Activated effector memory CD4-positive, alpha-beta T cell treated with anti-CD3 and anti-CD28 coated beads, Interleukin-2, amount 50 U/mL, for 16 hours (primary cell): ENCODE data around the gene NR2E3.
"Not testable (repeated sequence)": the region's sequence is repeated elsewhere in the genome, so short reads cannot be mapped to it uniquely, and the experiment has no call there.

ENCODE experiments used
- DNase-seq: peaks from one replicate; pipeline ENCODE4 v3.0.0-alpha.2; 2020

NR2E3 gene

GRCh38 chr15:71820127-71820526 is 9.8 kb downstream of the NR2E3 start:
- DNase-seq = no peak

DNA sequence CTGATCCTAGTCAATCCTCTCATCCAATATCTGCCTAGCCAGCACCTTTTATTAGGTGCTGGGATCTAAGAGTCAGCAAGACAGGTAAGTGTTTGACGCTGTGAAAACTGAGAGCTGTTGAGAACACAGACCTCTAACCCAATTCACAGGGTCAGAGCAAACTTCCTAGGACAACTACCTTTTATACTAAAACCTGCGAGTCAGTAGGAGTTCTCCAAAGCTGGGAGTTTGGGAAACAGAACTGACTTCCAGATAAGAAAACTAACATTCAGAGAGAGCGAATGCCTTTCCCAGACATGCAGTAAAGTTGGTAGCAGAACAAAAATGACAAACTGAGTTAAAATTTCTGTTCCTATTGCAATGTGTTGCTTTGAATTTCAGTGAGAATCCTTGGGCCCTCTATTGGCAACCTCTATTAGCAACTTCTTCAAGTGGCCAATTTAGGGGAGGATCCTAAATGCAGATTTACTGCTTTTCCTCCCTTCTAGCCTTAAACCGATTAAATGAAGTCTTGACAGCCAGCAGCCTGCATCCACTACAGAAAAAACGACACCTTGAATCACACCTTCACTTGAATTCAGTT is 11.3 kb downstream of the NR2E3 start:
- DNase-seq = no peak

- no peak for DNase-seq
Observed at GRCh38 chr15:71822890-71823630, 12.7 kb downstream of the NR2E3 start.

DNA sequence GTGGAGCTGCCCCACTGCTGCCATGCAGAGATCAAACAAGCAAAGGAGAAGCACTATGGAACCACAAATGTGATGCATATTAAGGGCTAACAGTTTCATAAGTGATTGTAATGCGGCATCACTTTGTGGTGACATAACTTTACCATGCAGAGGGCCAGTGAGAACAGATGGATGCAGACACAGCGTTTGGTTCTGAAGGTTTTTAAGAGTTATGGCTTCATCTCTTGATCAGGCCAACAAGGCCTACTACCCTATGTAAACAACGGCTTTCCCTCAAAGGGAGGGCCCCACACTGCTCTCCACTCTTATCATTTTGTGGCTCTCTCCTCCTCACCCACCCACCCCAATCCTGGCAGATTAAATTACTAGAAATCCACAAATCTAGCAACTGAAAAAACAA is 13.4 kb downstream of the NR2E3 start:
- no peak for DNase-seq

DNA sequence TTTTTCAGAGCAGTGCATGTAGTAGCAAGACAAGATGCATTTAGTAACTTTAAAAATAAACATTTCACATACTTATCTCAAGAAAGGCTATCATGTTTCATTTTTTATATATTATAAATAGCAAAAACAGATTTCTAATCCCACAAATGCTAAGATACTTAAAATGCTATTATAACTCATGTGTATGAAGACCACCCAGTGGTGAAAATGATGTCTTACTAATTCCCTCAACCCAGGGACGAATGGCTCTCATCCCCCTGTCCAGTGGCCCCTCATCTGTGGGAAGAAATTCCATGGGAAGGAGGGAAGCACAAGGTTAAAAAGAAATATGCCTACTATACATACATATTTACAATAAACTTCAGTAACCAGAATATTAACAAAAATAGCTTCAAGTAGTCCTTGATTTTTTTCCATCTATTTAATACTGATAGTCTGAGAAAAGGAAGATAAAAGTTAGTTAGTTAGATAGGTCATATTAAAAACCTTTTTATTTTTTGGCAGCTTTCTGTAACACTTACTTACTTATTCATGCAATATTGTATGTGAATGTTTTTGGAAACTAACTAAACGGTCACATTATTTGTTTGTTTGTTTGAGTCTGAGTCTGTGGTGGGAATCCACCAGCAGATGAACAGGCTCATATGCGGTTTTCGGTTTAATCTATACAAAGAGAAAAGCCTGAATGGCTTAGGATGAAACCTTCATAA is 14.8 kb downstream of the NR2E3 start:
- DNase-seq = no peak

- no peak for DNase-seq
Observed at GRCh38 chr15:71826196-71826595, 15.8 kb downstream of the NR2E3 start.

- DNase-seq = no peak
Observed at GRCh38 chr15:71830981-71831380, 20.6 kb downstream of the NR2E3 start.

GRCh38 chr15:71841563-71841962 is 31.2 kb downstream of the NR2E3 start:
- no peak for DNase-seq

- DNase-seq = no peak
Observed at GRCh38 chr15:71844916-71845315, 34.6 kb downstream of the NR2E3 start.

GRCh38 chr15:71853543-71853942 is 43.2 kb downstream of the NR2E3 start:
- no peak for DNase-seq

DNA sequence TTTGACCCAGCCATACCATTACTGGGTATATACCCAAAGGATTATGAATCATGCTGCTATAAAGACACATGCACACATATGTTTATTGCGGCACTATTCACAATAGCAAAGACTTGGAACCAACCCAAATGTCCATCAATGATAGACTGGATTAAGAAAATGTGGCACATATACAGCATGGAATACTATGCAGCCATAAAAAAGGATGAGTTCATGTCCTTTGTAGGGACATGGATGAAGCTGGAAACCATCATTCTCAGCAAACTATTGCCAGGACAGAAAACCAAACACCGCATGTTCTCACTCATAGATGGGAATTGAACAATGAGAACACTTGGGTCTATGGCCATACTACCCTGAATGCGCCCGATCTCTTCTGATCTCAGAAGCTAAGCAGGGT is 47.9 kb downstream of the NR2E3 start:
- DNase-seq = not testable (repeated sequence)
